Measurements from ENCODE around the gene SGCE.

SGCE gene

DNA sequence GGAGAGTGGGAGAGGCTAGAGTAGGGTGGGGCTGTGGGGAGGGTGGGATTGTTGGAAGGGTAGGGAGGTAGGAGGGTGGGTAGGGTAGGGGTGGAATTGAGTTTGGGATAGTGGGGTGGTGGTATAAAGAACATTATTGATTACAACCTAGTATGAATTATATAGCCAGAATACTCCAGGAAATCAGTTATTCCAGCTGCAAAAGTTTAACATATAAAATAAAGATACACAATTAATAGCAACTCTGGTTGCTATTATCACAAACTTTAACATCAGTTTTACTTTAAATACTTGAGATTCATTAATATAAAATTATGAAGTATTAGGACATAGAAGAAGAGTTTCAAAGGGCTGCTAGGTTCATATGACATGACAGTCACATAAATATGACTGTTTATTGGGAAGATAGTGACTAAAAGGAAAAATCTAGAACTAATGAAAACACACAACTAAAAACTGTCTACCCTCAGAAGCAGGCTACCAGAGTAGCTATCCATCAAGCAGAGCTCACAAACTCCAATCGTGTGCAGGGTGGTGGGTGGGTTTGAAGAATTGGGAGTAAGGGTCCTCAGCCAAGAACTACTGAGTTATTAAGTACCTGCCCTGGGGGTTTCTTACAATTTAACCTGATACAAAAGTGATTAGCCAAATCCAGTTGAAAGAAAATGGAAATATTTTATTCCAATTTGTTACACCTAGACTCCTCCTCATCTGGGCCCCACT is 14.0 kb upstream of the SGCE start:
- no peaks in the 10 kb centered on the region for H3K36me3 Mint-ChIP-seq
- H3K4me1 Mint-ChIP-seq = no peaks in the 10 kb centered on the region
- H3K4me3 Mint-ChIP-seq = no peak overlapping the region
- no peak for DNase-seq (ENCODE audit: low spot score in 2 of 2)
- no peaks in the 10 kb centered on the region for H3K9me3 Mint-ChIP-seq
- no peak overlapping the region for H3K27ac Mint-ChIP-seq
- ATAC-seq = no peak

DNA sequence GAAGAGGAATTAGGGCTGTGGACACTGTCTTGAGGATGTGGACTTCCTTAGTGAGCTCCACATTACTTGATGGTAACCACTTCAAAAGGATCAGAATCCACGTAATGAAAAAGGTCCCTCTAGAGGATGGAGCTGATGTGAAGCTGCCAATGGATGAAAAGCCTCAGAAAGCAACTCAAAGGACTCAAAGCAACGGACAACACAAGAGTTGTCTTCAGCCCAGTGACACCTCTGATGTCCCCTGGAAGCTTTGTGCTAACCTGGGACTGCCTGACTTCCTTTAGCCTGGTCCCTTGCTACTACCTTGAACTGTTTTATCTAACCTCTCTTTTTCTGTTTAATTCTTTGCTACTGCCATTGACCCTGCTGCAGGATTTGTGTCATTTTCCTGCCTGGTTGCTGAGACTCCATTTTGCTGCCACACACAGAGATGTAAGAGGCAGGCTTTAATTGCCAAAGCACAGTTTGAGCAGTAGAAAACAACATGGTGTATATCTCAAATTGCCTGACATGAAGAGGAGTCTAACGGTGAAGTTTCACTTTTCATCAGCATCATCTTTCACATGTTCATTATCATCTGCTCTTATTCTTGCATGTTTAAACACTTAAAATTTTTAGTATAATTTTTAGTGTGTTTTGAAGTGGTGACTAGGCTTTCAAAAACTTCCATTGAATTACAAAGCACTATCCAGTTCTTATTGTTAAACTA is 11.1 kb upstream of the SGCE start:
- Mint-ChIP-seq H3K9me3 (no peaks in the 10 kb centered on the region), H3K36me3 (no peaks in the 10 kb centered on the region), H3K4me1 (no peaks in the 10 kb centered on the region), H3K27ac (no peak overlapping the region), H3K4me3 (no peak overlapping the region)
- ATAC-seq (peak; percentile 31), DNase-seq (ENCODE audit: low spot score in 2 of 2) (no peak)

DNA sequence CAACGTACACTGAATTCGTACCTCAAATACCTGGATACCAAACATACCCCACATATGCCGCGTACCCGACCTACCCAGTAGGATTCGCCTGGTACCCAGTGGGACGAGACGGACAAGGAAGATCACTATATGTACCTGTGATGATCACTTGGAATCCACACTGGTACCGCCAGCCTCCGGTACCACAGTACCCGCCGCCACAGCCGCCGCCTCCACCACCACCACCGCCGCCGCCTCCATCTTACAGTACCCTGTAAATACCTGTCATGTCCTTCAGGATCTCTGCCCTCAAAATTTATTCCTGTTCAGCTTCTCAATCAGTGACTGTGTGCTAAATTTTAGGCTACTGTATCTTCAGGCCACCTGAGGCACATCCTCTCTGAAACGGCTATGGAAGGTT is 9.5 kb upstream of the SGCE start:
- Mint-ChIP-seq H3K4me3 (no peak overlapping the region), H3K4me1 (no peaks in the 10 kb centered on the region), H3K27ac (no peak overlapping the region), H3K36me3 (no peaks in the 10 kb centered on the region), H3K9me3 (no peaks in the 10 kb centered on the region)
- no peak for DNase-seq (ENCODE audit: low spot score in 2 of 2)
- ATAC-seq = no peak

DNA sequence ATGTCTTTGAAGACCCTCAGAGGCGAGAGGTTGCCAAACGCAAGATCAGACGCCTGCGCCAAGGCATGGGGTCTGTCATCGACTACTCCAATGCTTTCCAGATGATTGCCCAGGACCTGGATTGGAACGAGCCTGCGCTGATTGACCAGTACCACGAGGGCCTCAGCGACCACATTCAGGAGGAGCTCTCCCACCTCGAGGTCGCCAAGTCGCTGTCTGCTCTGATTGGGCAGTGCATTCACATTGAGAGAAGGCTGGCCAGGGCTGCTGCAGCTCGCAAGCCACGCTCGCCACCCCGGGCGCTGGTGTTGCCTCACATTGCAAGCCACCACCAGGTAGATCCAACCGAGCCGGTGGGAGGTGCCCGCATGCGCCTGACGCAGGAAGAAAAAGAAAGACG is 8.1 kb upstream of the SGCE start:
- ATAC-seq = no peak
- DNase-seq (ENCODE audit: low spot score in 2 of 2) = no peak
- Mint-ChIP-seq H3K36me3 (no peaks in the 10 kb centered on the region), H3K4me1 (no peaks in the 10 kb centered on the region), H3K9me3 (no peaks in the 10 kb centered on the region), H3K27ac (no peak overlapping the region), H3K4me3 (no peak overlapping the region)

DNA sequence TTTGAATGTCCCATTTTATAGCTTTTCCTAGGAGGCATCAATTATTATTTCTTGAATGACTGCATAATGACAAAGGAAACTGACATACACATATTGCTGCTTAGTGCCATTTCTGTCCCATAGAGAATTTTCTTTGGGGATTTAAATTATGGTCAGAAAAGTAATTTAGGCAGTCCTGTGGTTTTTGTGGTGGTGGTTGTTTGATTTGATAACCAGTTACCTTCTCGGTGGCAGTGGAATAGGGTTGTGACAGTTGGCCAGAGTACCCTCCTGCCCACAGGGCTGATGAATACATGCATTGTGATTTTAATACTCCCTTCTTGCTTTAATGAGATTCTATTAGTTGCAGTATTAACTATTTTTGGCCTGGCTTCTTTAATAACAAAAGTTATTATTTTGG is 6.6 kb upstream of the SGCE start:
- no peaks in the 10 kb centered on the region for H3K9me3 Mint-ChIP-seq
- ATAC-seq (no peak), DNase-seq (ENCODE audit: low spot score in 2 of 2) (no peak)
- no peak overlapping the region for H3K27ac Mint-ChIP-seq
- H3K4me3 Mint-ChIP-seq = no peak overlapping the region
- no peaks in the 10 kb centered on the region for H3K36me3 Mint-ChIP-seq
- peaks cover under 1% of the 10 kb centered on the region for H3K4me1 Mint-ChIP-seq

DNA sequence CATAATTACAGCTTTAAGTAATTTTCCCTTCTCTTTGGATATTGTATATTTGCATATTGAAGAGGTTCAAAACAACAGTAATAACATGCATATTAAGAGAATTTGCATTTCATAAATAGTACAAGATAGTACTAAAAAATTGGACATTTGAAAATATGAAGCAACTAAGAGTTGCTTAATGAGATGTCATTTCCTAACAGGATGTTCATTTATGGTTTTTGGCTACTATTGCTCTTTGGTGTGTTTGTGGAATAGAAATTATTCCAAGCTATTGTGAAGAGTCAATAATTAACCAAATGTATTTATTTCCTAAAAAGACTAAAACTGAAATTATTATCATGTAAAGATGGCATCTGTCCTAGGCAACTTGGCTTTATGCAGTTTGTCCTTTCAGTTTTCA is 4.1 kb upstream of the SGCE start:
- Mint-ChIP-seq H3K4me3 (no peak overlapping the region), H3K9me3 (no peaks in the 10 kb centered on the region), H3K27ac (no peak overlapping the region), H3K36me3 (no peaks in the 10 kb centered on the region), H3K4me1 (peaks cover 15% of the 10 kb centered on the region)
- ATAC-seq = no peak
- DNase-seq (ENCODE audit: low spot score in 2 of 2) = no peak

DNA sequence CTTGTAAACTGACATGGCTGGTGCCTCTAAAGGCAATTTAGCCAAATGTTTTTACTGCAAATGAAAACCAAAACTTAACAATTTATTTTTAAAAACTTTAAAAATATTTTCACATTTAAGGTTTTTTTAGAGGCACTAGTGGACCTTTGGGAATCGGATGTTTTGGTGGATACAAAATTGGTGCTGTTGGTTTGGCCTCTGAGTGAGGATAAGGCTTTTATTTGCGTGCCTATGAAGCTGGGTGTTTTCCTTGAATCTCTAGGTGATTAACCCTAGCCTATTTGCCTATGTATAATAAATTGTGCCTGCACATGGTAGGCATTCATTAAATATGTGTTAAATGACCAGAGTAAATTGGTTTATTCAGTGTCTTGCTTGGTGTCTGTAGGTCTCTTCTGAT is 2.9 kb upstream of the SGCE start:
- Mint-ChIP-seq H3K27ac (no peak overlapping the region), H3K4me3 (no peak overlapping the region), H3K36me3 (no peaks in the 10 kb centered on the region), H3K9me3 (no peaks in the 10 kb centered on the region), H3K4me1 (peaks cover 18% of the 10 kb centered on the region)
- DNase-seq (ENCODE audit: low spot score in 2 of 2) = no peak
- ATAC-seq = no peak

DNA sequence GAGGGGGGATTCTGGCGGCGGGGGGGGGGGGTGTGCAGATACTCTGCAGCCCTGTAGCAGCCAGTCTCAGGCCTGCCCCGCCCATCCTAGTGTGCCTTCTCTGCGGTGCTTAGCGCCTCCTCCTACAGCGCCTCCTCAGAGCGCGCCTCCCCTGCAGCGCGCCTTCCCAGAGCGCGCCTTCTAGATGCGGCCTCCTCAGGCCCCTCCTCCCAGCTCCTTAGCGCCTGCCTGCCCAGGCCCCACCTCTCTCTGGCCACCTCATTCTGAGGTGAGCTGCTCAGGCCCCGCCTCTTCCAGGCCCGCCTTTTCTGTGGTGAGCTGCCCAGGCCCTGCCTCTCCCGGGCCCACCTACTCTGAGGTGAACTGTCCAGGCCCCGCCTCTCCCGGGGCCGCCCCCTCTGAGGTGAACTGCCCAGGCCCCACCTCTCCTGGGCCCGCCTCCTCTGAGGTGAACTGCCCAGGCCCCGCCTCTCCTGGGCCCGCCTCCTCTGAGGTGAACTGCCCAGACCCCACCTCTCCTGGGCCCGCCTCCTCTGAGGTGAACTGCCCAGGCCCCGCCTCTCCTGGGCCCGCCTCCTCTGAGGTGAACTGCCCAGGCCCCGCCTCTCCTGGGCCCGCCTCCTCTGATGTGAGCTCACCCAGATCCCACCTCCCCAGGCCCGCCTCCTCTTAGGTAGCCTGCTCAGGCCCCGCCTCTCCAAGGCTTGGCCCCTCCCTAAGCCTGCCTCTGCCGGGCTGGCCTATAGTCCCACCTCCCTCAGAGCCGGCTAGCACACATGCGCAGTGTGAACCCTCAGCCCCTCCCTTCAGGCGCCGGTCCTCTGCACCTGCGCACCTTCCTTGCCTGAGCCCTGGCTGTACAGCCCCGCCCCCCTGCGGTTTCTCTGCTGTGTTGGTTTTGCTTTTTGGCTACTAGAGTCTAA is 2.1 kb upstream of the SGCE start:
- Mint-ChIP-seq H3K4me1 (peaks cover 18% of the 10 kb centered on the region), H3K4me3 (peak overlapping the region; percentile 73), H3K36me3 (no peaks in the 10 kb centered on the region), H3K27ac (no peak overlapping the region), H3K9me3 (no peaks in the 10 kb centered on the region)
- ATAC-seq (peak; percentile 92), DNase-seq (ENCODE audit: low spot score in 2 of 2) (peak; percentile 69 to 92)

DNA sequence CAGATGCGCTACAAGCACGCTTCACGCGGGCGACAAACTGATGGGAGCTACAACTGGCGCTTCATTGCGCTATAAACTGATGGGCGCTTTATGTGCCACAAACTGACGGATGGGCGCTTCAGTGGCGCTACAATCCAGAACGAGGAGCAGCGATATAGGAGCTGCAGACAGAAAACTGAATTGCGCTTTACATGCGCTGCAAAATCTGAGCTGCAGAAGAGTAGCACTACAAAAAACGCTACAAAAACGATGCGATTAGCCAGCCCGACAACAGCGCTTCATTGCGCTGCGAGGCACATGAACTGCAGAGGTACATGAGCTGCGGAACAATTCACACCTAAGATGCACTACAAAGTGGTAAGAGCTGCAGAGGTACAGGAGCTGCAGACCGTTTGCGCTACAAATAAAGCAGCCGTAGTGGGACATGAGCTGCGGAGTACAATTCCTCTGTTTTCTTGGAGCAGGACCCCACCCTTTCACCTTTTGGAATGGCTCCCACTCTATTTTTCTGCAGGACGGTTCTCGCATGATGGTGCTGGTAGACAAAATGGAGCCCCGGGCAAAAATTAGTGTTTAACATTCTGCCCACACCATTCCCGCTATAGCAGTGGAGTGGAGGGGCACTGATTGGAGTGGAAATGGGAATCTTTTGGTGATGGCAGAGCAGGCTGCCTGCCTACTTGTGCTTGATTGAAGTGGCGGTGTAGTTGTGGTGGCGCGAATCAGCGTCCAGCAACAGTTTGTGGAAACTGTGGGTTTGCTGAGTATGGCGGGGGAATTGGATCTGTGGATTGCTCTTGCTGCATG is 1.2 kb upstream of the SGCE start:
- Mint-ChIP-seq H3K9me3 (no peaks in the 10 kb centered on the region), H3K36me3 (no peaks in the 10 kb centered on the region), H3K27ac (no peak overlapping the region), H3K4me1 (peaks cover 18% of the 10 kb centered on the region), H3K4me3 (peak overlapping the region; percentile 73)
- ATAC-seq (no peak), DNase-seq (ENCODE audit: low spot score in 2 of 2) (peak in 1 of 2 donors; percentile 55)

DNA sequence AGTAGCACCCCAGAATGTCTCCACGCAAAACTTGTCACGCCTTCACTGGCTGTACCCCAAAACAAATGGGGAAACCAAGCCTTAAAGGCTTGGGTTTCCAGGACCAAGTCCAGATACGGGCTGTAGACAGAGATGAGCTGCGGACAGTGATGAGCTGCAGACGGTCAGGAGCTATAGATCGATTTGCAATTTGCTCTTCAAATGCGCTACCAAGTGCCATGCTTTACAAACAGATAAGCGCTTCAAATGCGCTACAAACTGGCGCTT is 658 bp upstream of the SGCE start:
- DNase-seq (ENCODE audit: low spot score in 2 of 2) (no peak), ATAC-seq (no peak)
- H3K9me3 Mint-ChIP-seq = no peaks in the 10 kb centered on the region
- H3K36me3 Mint-ChIP-seq = no peaks in the 10 kb centered on the region
- peaks cover 18% of the 10 kb centered on the region for H3K4me1 Mint-ChIP-seq
- H3K4me3 Mint-ChIP-seq = peak overlapping the region; percentile 73
- no peak overlapping the region for H3K27ac Mint-ChIP-seq

DNA sequence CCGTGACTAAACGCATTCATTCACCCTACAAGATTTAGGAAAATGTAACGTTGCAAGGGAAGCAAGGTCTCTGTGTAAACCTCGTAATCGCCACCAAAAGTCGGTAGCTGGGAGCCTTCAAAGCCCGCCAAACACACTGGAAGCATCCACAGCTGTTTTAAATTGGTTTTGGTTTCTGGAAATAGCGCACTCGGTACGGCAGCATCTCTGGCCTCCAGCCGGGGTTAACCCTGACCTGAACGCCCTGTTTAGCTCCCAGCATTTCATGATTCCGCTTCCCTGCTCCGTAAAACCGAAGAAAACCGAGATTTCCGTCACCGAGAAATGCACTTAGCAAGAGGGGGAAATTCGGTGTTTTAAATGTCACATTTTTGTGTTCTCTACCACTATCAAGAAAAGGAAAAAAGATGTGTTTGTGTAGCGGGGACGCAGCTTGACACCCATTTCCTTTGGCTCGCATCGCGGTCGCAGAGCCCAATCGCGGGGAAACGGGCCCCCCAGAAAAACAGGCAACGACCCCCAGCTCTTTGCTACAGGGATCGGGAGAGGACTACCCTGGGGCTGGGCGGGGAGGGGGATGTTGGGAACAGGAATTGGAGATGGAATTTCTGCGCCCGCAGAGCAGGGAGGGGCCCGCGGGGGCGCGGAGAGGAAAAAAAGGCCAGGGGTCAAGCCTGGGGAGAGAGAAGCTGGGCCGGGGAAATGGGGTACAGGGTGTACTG is 646 bp downstream of the SGCE start:
- Mint-ChIP-seq H3K36me3 (no peaks in the 10 kb centered on the region), H3K4me1 (peaks cover 18% of the 10 kb centered on the region), H3K27ac (no peak overlapping the region), H3K9me3 (no peaks in the 10 kb centered on the region), H3K4me3 (peak overlapping the region; percentile 73)
- DNase-seq (ENCODE audit: low spot score in 2 of 2) = no peak
- no peak for ATAC-seq

DNA sequence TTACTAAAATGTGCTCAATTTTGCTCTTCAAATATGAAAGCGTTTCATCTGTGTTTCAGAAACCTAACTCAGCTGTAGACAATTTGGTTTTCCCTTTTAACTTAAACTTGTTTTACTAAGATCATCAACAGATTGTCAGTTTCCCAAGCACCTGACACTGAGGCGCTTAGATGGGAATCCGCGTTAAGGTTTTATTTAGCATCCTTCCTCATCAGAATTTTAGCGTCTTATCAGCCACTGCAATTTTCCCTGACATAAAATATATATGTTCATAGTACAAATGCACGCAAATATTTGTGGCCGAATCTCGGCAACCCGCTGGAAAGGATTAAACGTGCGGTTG is 1.2 kb downstream of the SGCE start:
- ATAC-seq (no peak), DNase-seq (ENCODE audit: low spot score in 2 of 2) (no peak)
- H3K4me1 Mint-ChIP-seq = peaks cover 18% of the 10 kb centered on the region
- H3K36me3 Mint-ChIP-seq = no peaks in the 10 kb centered on the region
- H3K27ac Mint-ChIP-seq = no peak overlapping the region
- H3K4me3 Mint-ChIP-seq = peak overlapping the region; percentile 73
- no peaks in the 10 kb centered on the region for H3K9me3 Mint-ChIP-seq

DNA sequence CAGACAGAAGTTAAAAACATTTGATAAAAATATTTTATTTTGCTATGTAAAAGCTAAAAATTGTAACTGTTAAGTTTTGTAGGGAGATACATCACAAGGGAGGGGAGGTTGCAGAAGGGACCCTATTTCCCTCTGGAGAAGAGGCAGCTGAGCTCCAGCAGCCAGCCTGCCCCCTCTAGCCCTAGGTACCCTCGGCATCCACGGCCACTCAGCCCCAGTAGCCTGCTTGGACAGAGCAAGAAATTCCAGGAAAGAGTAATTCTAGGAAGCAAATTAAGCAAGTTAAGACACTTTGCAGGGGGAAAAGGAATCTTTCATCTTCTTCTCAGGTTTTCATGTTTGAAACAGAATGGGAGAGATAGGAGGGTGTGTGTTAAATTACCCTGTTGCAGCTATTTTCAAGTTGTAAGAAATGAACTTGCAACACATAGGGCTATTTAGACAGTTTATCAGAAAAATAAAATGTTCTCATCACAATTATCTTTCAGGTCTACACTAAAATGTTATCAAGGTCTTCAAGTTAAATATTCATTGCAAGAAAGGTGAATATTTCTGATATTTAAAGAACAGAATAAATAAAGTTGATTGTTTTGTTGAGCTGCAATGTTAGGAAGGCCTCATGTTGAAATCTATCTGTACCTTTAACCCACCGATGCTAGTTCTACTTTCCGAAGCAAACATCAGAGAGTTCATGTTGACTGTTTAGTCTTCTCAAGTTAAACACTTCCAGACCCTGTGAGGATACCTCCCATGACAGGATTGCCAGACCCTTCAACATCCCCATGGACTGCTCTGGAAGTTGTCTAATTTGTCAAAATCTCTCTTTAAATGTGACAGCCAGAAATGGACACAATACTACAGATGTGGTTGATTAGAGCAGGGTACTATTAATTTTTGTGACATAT is 5.5 kb downstream of the SGCE start:
- DNase-seq (ENCODE audit: low spot score in 2 of 2) = no peak
- Mint-ChIP-seq H3K27ac (no peak overlapping the region), H3K9me3 (no peaks in the 10 kb centered on the region), H3K4me1 (peaks cover 7% of the 10 kb centered on the region), H3K4me3 (no peak overlapping the region), H3K36me3 (no peaks in the 10 kb centered on the region)
- ATAC-seq = no peak

DNA sequence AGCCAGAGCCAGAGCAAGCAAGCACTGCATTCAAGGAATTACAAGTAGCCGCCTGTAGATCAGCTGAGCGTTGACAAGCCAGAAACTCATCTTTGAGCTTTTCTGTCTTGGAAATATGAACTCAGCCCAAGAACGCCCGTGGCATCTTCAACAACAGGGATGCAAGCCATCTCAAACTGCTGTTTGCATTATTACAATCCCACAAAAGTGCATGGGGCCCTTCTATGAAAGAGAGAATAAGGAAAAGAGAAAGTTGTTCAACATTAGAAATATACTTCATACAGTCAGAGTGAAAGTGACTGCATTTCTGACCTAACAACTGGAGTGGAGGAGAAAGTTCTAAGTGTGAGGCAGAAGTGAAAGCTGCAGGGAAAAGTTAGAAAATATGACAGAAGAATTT is 6.5 kb downstream of the SGCE start:
- no peaks in the 10 kb centered on the region for H3K36me3 Mint-ChIP-seq
- H3K4me3 Mint-ChIP-seq = no peak overlapping the region

More for the DNA sequence above, 6.5 kb downstream of the SGCE start:
- ATAC-seq (no peak), DNase-seq (ENCODE audit: low spot score in 2 of 2) (no peak)
- Mint-ChIP-seq H3K9me3 (no peaks in the 10 kb centered on the region), H3K27ac (no peak overlapping the region), H3K4me1 (no peaks in the 10 kb centered on the region)

Data from stimulated activated effector memory CD8-positive, alpha-beta T cell treated with anti-CD3 and anti-CD28 coated beads, Interleukin-12 subunit alpha, Interleukin-12 subunit beta, amount 100 ng/mL, for 72 hours (primary cell).